LNCaP clone FGC (cell line): Measurements from ENCODE around the gene CLMP.

ENCODE experiments used
- DNase-seq: peaks from one replicate; pipeline ENCODE4 v3.0.0-alpha.2; 2011; ENCODE audit warnings: low read depth
- H3K4me3 ChIP-seq: 2 replicates; pipeline ENCODE4 v1.5.1; 2011; ENCODE audit warnings: mild to moderate bottlenecking, low read depth, low read length, control low read depth
- CTCF ChIP-seq: IDR thresholded peaks from 2 replicates; pipeline ENCODE4 v1.5.1; 2012; ENCODE audit warnings: mild to moderate bottlenecking; ENCODE audit not compliant: control insufficient read depth, insufficient read depth; ENCODE audit errors: extremely low read depth

CLMP gene

DNA sequence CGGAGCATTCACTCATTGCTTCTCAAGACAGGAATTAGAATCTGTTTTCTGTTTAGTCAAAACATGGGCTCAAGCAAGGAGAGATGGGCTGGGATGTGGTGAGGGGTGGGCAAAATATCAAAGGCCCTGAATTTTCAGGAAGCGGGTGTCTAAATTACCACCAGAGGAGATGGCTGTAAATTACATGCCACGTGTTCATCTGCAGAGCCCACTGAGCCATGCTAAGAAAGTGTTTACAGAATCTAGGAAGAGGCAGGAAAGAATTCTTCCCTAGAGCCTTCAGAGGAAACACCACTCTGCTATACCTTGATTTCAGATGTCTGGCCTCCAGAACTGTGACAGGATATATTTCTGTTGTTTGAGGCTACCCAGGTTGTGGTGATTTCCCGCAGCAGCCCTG is 46.1 kb downstream of the CLMP start:
- no peak for DNase-seq
- no peak overlapping the region for H3K4me3 ChIP-seq
- no peak for TF ChIP-seq CTCF

GRCh38 chr11:123145661-123146060 is 49.4 kb downstream of the CLMP start:
- H3K4me3 ChIP-seq, result no peak overlapping the region
- TF ChIP-seq CTCF, result no peak
- no peak for DNase-seq

GRCh38 chr11:123145220-123145619 is 49.8 kb downstream of the CLMP start:
- DNase-seq, result peak; percentile 11
- H3K4me3 ChIP-seq, result no peak overlapping the region

DNA sequence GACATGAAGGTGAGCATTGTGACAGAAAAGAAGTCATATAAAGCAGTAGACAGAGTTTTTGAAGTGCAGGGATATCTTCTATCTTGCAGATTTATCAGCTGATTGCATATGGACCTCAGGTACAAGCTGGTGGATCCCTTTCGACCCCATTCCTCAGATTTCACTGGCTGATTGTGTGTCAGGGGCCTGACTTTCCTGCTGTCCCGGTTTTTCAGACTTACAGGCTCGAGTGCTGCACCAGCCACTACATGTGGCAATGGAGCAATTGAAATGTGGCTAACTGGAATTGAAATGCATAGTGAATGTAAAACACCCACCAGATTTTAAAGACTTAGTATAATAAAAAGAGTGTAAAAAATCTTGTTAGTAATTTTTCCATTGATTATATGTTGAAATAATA is 50.3 kb downstream of the CLMP start:
- H3K4me3 ChIP-seq, result no peak overlapping the region
- DNase-seq, result no peak
- no peak for TF ChIP-seq CTCF

More at GRCh38 chr11:123145220-123145619, 49.8 kb downstream of the CLMP start:
- no peak for TF ChIP-seq CTCF

GRCh38 chr11:123143921-123144320 is 51.1 kb downstream of the CLMP start:
- H3K4me3 ChIP-seq, result no peak overlapping the region
- DNase-seq, result no peak

GRCh38 chr11:123143476-123143875 is 51.6 kb downstream of the CLMP start:
- no peak overlapping the region for H3K4me3 ChIP-seq
- TF ChIP-seq CTCF, result no peak
- DNase-seq, result no peak

More at GRCh38 chr11:123143921-123144320, 51.1 kb downstream of the CLMP start:
- no peak for TF ChIP-seq CTCF

DNA sequence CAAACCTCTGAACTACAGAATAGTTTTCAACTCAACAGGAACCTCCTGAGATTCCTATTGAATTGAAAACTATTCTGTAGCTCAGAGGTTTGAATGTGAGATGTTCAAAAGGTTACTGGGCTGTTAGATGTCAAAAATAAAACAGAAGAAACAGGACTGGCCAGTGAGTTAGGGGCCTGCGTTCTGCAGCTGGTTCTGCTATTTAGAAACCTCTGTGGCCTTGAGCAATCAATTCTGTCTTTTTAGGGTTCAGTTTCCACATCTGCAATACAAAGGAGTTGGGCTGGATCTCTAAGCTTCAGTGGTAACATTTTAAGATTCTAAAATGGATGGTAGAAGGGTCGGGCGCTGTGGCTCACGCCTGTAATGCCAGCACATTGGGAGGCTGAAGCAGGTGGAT is 55.8 kb downstream of the CLMP start:
- TF ChIP-seq CTCF, result no peak
- H3K4me3 ChIP-seq, result no peak overlapping the region
- DNase-seq, result no peak
